Measurements from ENCODE around the gene TMED1. TPM values are rescaled to one million over a fixed set of nuclear protein-coding genes. Genes with fewer than 3 reads are reported as not detected.
"Not testable (repeated sequence)": the region's sequence is repeated elsewhere in the genome, so short reads cannot be mapped to it uniquely, and the experiment has no call there.

TMED1 gene
- total RNA-seq, 1 donor from 2014 or later: 23.5 TPM

DNA sequence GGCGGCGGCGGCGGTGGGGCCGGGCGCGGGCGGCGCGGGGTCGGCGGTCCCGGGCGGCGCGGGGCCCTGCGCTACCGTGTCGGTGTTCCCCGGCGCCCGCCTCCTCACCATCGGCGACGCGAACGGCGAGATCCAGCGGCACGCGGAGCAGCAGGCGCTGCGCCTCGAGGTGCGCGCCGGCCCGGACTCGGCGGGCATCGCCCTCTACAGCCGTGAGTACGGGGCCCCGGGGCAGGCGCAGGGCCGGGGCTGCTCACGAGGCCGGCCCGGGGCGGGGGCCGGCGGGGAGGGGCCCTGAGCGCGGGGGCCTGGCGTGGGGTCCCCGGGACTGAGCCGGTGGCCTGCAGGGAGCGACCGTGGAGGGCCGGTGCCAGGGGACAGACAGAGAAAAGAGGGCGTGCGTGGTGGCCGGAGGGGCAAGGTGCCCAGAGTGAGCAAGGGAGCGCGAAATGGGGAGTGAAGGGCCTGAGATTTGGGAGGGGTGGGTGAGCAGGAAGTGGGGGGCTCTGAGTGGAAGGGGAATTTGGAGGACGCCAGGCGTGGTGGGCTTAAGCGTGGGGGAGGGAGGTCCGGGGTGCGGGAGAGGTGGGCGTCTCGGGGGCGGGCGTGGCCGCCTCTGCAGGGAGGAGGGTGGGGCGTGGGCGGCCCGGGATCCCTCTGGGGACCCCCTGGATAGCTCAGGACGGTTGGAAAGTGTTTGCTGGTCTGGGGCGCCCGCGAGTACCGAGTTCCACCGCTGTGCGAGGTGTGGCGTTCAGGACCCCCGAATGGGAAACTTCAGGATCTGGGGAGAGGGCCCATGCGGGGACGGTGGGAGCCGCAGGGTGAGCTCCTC lies 35.9 kb upstream of the TMED1 start:
- ATAC-seq: no peak

DNA sequence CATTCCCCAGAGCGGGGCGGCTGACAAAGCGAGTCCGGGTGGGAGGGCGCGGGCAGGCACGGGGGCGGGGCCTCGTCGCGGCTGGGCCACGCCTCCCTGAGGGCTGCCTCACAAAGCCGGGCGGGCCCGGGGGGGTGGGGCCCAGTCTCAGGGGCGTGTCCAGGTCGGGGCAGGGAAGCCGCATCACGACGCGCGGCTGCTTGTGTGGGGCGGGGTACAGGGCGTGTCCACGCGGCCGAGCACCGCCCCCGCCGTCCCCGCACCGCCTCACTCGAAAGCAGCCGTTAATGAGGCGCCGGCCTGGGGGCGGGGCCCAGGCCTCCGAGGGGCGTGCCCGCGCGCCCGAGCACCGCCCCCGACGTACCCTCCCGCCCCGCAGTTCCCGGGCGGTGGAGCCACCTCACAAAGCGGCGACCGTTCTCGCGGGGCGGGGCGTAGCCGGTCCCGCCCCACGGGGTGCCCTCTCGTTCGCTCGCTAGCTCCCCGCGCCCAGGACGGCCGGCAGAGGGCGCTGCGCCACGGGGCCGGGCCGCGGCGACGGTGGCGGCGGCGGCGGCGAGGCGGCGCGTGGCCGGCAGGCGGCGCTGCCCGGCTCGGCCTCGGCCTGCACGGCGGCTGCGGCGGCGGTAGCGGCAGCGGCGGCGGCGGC lies 35.1 kb upstream of the TMED1 start, which contains the start of gene CARM1:
CARM1 (plus strand) TSS at position 599 of the 649 bp plus-strand sequence. CDS start 150 bp downstream, outside the sequence.
- ATAC-seq (peak; percentile 97 to 98), DNase-seq (peak; percentile 99)
- Histone ChIP-seq H3K4me3 (peak within 1 kb of the TSS; percentile 68), H3K9me3 (no peaks in the 10 kb centered on the region), H3K4me1 (peaks cover 14% of the 10 kb centered on the region), H3K27me3 (ENCODE audit: low read depth) (no peaks in the 10 kb centered on the region), H3K27ac (peak within 1 kb of the TSS; percentile 79), H3K36me3 (no peaks in the 10 kb centered on the region)
- TF ChIP-seq, protein P1, sequence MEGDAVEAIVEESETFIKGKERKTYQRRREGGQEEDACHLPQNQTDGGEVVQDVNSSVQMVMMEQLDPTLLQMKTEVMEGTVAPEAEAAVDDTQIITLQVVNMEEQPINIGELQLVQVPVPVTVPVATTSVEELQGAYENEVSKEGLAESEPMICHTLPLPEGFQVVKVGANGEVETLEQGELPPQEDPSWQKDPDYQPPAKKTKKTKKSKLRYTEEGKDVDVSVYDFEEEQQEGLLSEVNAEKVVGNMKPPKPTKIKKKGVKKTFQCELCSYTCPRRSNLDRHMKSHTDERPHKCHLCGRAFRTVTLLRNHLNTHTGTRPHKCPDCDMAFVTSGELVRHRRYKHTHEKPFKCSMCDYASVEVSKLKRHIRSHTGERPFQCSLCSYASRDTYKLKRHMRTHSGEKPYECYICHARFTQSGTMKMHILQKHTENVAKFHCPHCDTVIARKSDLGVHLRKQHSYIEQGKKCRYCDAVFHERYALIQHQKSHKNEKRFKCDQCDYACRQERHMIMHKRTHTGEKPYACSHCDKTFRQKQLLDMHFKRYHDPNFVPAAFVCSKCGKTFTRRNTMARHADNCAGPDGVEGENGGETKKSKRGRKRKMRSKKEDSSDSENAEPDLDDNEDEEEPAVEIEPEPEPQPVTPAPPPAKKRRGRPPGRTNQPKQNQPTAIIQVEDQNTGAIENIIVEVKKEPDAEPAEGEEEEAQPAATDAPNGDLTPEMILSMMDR (IDR thresholded peaks at IDR 0.05): peak; percentile 59
- intact Hi-C loops (cut with DNase I): no loop called here

More for the DNA sequence above, 35.9 kb upstream of the TMED1 start:
- H3K36me3 ChIP-seq: no peaks in the 10 kb centered on the region
- peaks cover 23% of the 10 kb centered on the region for H3K4me1 ChIP-seq
- TF ChIP-seq, protein P1 (IDR thresholded peaks at IDR 0.05): no peak
- H3K9me3 ChIP-seq: no peaks in the 10 kb centered on the region
- H3K4me3 ChIP-seq: peak overlapping the region; percentile 68
- peak; percentile 71 for DNase-seq
- intact Hi-C loops (cut with DNase I): no loop called here
- H3K27me3 ChIP-seq (ENCODE audit: low read depth): no peaks in the 10 kb centered on the region
- H3K27ac ChIP-seq: peak overlapping the region; percentile 79

DNA sequence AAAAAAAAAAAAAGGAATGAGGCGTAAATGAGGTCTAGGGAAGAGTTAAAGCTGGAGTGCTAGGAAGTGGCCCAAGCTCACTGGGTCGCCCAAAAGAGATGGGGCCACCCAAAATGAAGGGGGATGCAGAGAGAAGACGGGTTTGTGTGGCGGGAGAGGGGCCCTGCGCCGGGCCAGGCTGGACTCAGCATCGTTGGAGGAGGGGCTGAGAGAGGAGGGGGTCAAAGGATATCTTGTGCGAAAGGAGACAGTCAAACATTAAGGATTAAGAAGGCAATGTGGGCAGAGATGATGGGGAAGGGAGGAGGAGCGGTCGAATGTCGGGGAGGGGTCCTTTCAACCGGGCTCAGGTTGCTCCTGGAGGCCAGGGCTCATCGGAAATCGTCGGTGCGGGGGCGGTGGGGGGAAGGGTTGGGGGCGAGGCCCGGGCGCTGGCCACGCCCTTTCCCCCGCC lies 34.5 kb upstream of the TMED1 start:
- no peak for DNase-seq
- H3K4me1 ChIP-seq: peaks cover 10% of the 10 kb centered on the region
- ATAC-seq: no peak
- H3K4me3 ChIP-seq: peak overlapping the region; percentile 50
- H3K27me3 ChIP-seq (ENCODE audit: low read depth): no peaks in the 10 kb centered on the region
- TF ChIP-seq, protein P1 (IDR thresholded peaks at IDR 0.05): no peak
- H3K36me3 ChIP-seq: no peaks in the 10 kb centered on the region
- H3K9me3 ChIP-seq: no peaks in the 10 kb centered on the region
- peak overlapping the region; percentile 73 for H3K27ac ChIP-seq
- intact Hi-C loops (cut with DNase I): no loop called here

DNA sequence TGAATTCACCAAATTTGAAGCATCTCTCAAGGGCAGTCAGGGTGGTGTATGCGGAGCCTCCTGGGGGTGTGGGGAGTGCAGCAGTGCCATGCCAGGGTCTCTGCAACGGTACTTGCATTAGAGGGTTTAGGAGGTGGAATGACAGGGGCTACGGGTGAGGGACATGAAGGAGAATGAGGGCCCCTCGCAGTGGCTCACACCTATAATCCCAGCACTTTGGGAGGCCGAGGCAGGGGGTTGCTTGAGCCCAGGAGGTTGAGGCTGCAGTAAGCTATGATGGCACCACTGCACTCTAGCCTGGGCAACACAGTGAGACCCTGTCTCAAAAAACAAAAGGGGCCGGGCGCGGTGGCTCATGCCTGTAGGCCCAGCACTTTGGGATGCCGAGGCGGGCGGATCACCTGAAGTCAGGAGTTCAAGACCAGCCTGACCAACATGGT lies 33.9 kb upstream of the TMED1 start:
- intact Hi-C loops (cut with DNase I): not testable (repeated sequence)

DNA sequence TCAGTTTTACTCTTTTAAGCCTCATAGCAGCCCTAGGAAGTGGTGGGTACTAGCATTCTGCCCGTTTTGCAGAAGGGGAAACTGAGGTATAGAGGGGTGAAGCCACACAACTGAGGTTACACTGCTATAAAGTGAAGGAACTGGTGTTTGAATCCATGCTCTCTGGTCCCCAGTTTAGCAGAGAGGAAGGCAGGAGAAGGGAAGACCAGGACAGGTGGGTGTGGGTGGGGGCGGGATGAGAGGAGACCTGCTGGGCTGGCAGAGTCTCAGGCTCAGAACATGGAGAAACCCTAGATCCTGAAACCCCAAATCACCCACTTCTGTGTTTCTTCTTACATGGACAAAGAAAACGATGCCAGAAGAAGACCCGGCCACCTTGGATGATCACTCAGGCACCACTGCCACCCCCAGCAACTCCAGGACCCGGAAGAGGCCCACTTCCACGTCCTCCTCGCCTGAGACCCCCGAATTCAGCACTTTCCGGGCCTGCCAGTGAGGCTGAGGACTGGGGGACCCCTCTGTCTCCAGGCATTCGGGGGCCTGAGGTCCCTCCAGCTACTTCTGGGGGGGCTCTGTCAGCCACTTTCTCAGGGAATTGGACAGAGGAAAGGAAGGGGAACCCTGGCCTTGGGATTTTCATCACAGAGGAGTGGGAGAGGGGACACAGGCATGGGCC lies 33.0 kb upstream of the TMED1 start:
- H3K4me1 ChIP-seq: peaks cover 17% of the 10 kb centered on the region
- ATAC-seq: no peak
- no peak overlapping the region for H3K4me3 ChIP-seq
- no peak for DNase-seq
- intact Hi-C loops (cut with DNase I): no loop called here
- H3K27ac ChIP-seq: no peak overlapping the region
- H3K27me3 ChIP-seq (ENCODE audit: low read depth): no peaks in the 10 kb centered on the region
- no peaks in the 10 kb centered on the region for H3K9me3 ChIP-seq
- H3K36me3 ChIP-seq: no peaks in the 10 kb centered on the region
- TF ChIP-seq, protein P1 (IDR thresholded peaks at IDR 0.05): no peak

More for the DNA sequence above, 33.9 kb upstream of the TMED1 start:
- DNase-seq: peak; percentile 63
- H3K27me3 ChIP-seq (ENCODE audit: low read depth); H3K4me3 ChIP-seq; H3K36me3 ChIP-seq; H3K9me3 ChIP-seq; H3K27ac ChIP-seq; ATAC-seq: not testable (repeated sequence)
- H3K4me1 ChIP-seq: peaks cover 10% of the 10 kb centered on the region
